Lower leg skin (tissue), 3 donors: Measurements from ENCODE around the gene SLC26A11.

Experiments
- POLR2A ChIP-seq, 2 donors: fragments of 450-650 bp; IDR thresholded peaks; one replicate each; pipeline ENCODE4 v1.6.1; 2016 to 2017; ENCODE audit warnings: antibody characterized with exemption in 2 of 2, mild to moderate bottlenecking in 1 of 2, moderate library complexity in 1 of 2
- TF ChIP-seq, protein P1 (sequence below), 3 donors: fragments of 450-650 bp; IDR thresholded peaks; one replicate each; pipeline ENCODE4 v1.5.1; 2016; ENCODE audit warnings: antibody characterized with exemption in 3 of 3, mild to moderate bottlenecking in 3 of 3, moderate library complexity in 2 of 3

DNA sequence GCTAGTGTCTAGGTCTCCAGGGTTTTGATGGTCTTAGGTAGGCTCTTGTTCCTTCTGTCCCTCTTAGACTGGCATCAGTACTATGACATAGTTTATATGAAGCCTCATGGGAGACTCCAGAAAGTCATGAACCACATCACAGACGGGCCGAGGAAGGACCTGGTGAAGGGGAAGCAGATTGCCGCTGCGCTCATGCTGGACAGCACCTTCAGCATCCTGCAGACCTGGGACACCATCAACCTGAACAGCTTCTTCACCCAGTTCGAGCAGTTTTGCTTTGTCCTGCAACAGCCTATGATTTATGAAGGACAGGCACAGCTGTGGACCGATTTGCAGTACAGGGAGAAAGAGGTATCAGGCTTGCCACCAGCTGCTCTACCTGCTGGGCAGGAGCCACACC is 74.4 kb downstream of the SLC26A11 start:
- TF ChIP-seq, protein P1, sequence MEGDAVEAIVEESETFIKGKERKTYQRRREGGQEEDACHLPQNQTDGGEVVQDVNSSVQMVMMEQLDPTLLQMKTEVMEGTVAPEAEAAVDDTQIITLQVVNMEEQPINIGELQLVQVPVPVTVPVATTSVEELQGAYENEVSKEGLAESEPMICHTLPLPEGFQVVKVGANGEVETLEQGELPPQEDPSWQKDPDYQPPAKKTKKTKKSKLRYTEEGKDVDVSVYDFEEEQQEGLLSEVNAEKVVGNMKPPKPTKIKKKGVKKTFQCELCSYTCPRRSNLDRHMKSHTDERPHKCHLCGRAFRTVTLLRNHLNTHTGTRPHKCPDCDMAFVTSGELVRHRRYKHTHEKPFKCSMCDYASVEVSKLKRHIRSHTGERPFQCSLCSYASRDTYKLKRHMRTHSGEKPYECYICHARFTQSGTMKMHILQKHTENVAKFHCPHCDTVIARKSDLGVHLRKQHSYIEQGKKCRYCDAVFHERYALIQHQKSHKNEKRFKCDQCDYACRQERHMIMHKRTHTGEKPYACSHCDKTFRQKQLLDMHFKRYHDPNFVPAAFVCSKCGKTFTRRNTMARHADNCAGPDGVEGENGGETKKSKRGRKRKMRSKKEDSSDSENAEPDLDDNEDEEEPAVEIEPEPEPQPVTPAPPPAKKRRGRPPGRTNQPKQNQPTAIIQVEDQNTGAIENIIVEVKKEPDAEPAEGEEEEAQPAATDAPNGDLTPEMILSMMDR (IDR thresholded peaks at IDR 0.05): no peak
- no peak for TF ChIP-seq POLR2A (IDR thresholded peaks at IDR 0.05)
